Sigmoid colon (tissue), 4 donors: Measurements from ENCODE around the gene DDOST.

Experiments used
- CTCF ChIP-seq, 4 experiments: fragments of 450-650 bp in 3 of 4; fragments of 200-600 bp in 1 of 4; IDR thresholded peaks; one replicate each; pipeline ENCODE4 v1.5.1; 2016 to 2019; ENCODE audit warnings: antibody characterized with exemption in 4 of 4, mild to moderate bottlenecking in 3 of 4, moderate library complexity in 2 of 4
- EP300 ChIP-seq, 4 donors: sonication (generic); formaldehyde crosslinking; IDR thresholded peaks; one replicate each; pipeline ENCODE4 v1.6.1; 2017; ENCODE audit warnings: antibody characterized with exemption in 4 of 4
- POLR2A ChIP-seq, 2 donors: fragments of 450-650 bp; IDR thresholded peaks; one replicate each; pipeline ENCODE4 v1.6.1; 2016; ENCODE audit warnings: antibody characterized with exemption in 2 of 2, mild to moderate bottlenecking in 2 of 2, moderate library complexity in 2 of 2

GRCh38 chr1:20652300-20652699 lies 8.9 kb downstream of the DDOST start:
- no peak for TF ChIP-seq CTCF (IDR thresholded peaks at IDR 0.05)
- no peak for TF ChIP-seq POLR2A (IDR thresholded peaks at IDR 0.05)
- TF ChIP-seq EP300 (IDR thresholded peaks at IDR 0.05), result no peak
